NCI-H2171 (cell line): ENCODE measurements around the gene ANKS1B.
"Not testable (repeated sequence)": the region's sequence is repeated elsewhere in the genome, so short reads cannot be mapped to it uniquely, and the experiment has no call there.

Source experiments
- DNase-seq: peaks from one replicate; lab custom pipeline; 2025; lab: John Stamatoyannopoulos, UW

Gene ANKS1B

DNA sequence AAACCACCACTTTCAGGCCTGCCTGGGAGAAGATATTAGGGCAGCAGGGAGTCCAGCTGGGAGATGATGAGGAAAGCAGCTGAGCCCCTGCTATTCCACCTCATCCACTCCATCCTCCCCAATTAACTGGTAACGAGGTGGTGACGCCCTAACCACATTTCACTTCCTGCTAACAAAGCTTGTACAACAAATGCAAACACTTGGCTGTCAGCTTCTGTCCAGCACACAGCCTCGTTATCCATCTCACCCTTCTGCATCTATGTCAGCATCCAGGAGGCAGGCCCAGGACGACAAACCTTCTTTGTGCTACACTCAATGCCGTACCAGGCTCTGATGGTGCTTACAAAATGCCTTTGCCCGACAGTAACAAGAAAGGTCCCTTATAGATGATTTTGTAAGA lies 1114.2 kb downstream of the ANKS1B start:
- DNase-seq, result no peak

DNA sequence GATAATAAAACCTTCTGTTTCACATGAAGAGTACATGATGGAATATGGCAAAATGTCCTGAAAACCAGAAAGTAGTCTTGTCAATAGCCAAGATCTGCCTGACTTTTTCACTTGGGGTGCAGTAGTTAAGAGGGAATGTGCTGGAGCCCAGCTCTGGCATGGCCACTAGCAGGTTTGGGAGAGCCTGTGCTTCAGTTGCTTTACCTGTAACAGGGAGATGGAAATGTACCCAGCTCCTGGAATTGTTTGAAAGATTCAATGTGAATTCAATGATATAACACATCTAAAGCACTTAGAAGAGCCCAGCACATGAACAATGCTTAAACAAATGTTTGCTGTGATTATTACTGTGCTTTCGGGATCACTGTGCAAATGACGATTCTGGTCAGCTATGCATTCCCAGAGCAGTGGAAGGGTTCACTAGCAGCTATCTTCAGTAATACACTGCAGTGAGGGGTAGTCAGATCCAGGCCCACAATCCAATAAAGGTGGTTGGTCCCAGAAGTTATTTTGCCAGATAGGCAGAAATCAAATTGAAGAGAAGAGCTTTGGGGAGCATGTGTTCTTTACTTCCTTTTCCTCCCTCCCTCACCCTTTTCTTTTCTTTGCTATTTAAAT lies 1114.7 kb downstream of the ANKS1B start:
- DNase-seq, result no peak

DNA sequence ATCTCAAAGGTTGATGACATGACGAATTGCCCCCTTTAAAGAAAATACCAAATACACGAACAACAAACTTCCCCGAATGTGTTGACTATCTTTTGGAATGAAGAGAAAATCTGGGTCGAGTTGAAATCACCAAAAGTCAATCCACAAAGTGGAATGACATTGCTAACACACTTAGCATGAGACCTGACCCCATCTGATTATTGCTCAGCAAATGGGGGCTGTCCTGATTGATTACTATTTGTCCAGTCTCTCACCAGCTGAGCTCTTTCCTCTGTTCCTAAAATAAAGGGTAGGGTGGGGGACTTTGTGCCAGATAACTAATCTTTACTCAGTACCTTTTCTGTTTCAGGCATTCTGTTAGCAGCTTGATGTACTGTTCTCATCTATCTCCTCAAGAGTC lies 1116.2 kb downstream of the ANKS1B start:
- no peak for DNase-seq

DNA sequence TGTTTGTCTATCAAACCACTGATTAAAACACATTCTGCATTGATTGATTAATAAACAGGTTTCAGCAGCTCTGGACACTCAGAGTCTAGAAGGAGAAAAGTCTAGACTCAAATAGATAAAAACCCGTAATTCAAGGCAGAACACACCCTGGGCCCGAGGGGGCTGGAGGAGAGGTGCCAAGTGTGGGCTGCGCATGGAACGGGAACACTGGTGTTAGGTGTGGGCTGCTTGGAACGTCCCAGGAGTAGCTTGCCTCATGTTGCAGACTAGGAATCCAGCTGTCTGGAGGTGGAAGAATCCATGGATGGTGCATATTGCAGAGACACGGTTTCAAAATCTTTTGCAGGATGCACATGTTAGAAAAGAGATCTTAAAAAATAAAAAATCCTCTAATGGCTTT lies 1116.7 kb downstream of the ANKS1B start:
- no peak for DNase-seq

- DNase-seq, result no peak
These were observed 1120.4 kb downstream of the ANKS1B start for GRCh38 chr12:98864363-98864762.

- DNase-seq, result no peak
These were observed 1121.6 kb downstream of the ANKS1B start for GRCh38 chr12:98863167-98863566.

DNA sequence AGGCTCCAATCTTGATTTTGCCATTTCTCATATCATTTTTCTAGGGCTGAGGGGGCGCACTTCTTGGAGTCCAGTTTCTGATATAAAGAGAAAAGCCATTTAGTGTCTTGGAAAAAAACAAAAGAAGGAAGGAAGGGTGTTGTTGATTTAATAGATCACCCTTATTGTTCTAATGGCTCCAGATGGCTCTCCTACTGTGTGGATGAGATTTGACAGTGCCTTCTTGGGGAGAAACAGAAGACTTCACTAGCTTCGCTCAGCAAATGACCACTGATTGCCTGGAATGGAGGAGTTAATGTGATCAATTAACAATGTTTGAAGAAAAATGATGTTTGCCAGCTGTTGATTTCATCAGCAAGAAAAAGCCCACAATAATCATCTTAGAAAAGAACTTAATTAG lies 1123.5 kb downstream of the ANKS1B start:
- no peak for DNase-seq

- DNase-seq, result no peak
These were observed 1127.7 kb downstream of the ANKS1B start for GRCh38 chr12:98856897-98857540.

GRCh38 chr12:98852181-98852580 lies 1132.6 kb downstream of the ANKS1B start:
- no peak for DNase-seq

- no peak for DNase-seq
These were observed 1137.5 kb downstream of the ANKS1B start for GRCh38 chr12:98847242-98847641.

DNA sequence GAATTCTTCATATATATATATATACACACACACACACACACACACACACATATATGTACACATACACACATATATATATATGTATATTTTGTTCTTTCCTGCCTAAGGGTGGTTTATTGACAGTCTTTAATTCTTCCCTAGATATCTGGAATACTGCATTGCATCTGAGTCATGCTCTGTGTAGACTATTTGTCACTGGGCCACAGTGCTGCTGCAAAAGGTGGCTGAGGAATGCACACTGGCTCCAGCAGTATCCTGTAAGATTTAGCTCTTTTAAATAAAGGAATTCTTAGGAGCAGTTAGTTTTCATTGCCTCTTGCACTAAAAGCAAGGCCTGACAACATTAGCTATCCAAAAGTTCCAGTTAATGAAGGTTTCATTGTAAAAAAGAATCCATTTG lies 1138.8 kb downstream of the ANKS1B start:
- DNase-seq, result no peak

DNA sequence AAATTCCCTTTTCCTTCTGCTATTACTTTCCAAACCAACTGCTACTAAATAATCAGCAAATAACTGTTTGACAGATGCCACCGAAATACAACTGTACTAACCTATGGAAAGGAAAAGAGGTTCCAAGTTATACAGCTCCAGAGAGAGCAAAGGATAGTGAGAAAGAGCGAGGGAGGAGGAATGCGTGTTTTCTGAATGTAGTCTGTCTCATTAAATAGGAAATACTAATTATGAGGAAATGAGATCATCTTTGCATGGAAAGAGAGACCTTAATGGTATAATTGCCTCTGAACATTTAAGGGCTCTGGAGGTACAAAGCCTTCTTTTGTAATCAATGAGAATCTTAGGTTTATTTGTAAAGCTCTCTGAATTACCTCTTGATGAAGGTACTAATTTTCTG lies 1144.4 kb downstream of the ANKS1B start:
- DNase-seq, result no peak

DNA sequence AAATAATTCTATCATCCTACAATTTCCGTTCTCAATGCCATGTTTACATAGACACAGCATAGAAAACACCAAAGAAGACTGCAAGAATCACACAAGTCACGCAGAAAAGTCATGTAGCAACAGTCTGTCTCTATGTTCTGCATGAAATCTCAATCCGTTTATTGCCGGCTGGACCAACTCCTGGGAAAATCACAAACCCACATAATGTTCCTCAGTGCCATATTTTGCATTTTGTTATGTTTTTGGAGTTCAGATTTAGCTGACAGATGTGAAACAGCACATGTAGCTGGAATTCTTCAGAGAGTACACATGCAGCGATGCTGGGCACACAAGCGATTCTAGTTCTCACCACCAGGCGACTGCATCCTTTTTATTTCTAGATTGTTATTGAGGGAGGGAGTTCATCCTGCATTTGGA lies 1146.5 kb downstream of the ANKS1B start:
- no peak for DNase-seq

GRCh38 chr12:98837134-98837752 lies 1147.5 kb downstream of the ANKS1B start:
- DNase-seq, result not testable (repeated sequence)

GRCh38 chr12:98830657-98831056 lies 1154.1 kb downstream of the ANKS1B start:
- no peak for DNase-seq

- no peak for DNase-seq
These were observed 1155.7 kb downstream of the ANKS1B start for GRCh38 chr12:98828802-98829600.

GRCh38 chr12:98823012-98823411 lies 1161.7 kb downstream of the ANKS1B start:
- no peak for DNase-seq

DNA sequence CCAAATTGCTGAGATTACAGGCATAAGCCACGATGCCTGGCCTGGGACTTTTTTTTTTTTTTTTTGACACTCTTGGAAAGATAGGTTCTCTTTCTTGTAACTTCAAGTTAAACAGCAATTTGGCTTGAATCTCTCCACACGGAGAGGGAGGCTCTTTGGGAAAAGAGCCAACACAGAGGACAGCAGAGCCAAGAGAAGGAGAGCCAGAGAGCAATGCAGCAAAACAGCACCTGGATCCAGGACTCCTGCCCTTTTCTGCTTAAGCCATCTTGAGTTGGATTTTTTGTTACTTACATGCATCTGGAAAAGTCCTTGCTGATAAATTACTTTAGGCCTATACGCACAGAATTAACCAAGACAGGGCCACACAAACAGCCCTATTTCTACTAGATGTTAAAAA lies 1162.9 kb downstream of the ANKS1B start:
- DNase-seq, result no peak

GRCh38 chr12:98821232-98821631 lies 1163.5 kb downstream of the ANKS1B start:
- DNase-seq, result no peak

GRCh38 chr12:98819821-98820404 lies 1164.8 kb downstream of the ANKS1B start:
- no peak for DNase-seq

- no peak for DNase-seq
These were observed 1165.7 kb downstream of the ANKS1B start for GRCh38 chr12:98819071-98819470.

- no peak for DNase-seq
These were observed 1166.5 kb downstream of the ANKS1B start for GRCh38 chr12:98818239-98818638.
